Adrenal gland (tissue), 5 donors: ENCODE data around the gene ABCF1.
"Not testable (repeated sequence)": the region's sequence is repeated elsewhere in the genome, so short reads cannot be mapped to it uniquely, and the experiment has no call there.

ENCODE experiments used
- CTCF ChIP-seq, 6 experiments: fragments of 450-650 bp in 4 of 6; fragments of 200-600 bp in 2 of 6; sonication (generic) in 1 of 6; IDR thresholded peaks; 1 replicate in 5 of 6; 2 replicates in 1 of 6; pipeline versions ENCODE4 v1.5.1 to v1.8.0; 2016 to 2021; ENCODE audit warnings: antibody characterized with exemption in 6 of 6, mild to moderate bottlenecking in 2 of 6, moderate library complexity in 1 of 6
- POLR2A ChIP-seq, 2 donors: fragments of 450-650 bp; IDR thresholded peaks; one replicate each; pipeline ENCODE4 v1.6.1; 2017; ENCODE audit warnings: antibody characterized with exemption in 2 of 2, mild to moderate bottlenecking in 2 of 2, moderate library complexity in 1 of 2
- donor health status: DM: no; HTN: no; CAD: no.

- not testable (repeated sequence) for TF ChIP-seq CTCF, POLR2A (IDR thresholded peaks at IDR 0.05)
Observed at GRCh38 chr6:30521952-30522351, 49.3 kb upstream of the ABCF1 start.
